Neural crest cell (in vitro differentiated cells): ENCODE data around the gene C14orf93. TPM values are rescaled to one million over a fixed set of nuclear protein-coding genes. Genes with fewer than 3 reads are reported as not detected.

Experiments
- DNase-seq: peaks from one replicate; pipeline ENCODE4 v3.0.0; 2021; ENCODE audit warnings: low read depth, mixed read lengths, low spot score
- H3K27ac Mint-ChIP-seq: one replicate; pipeline ENCODE4 v1.8.0; 2021; ENCODE audit warnings: mild to moderate bottlenecking, mixed read lengths; ENCODE audit not compliant: unreplicated experiment
- H3K27me3 Mint-ChIP-seq: 2 replicates; pipeline ENCODE4 v1.8.0; 2021; ENCODE audit warnings: low read depth, mild to moderate bottlenecking, mixed read lengths
- H3K36me3 Mint-ChIP-seq: 2 replicates; pipeline ENCODE4 v1.8.0; 2021; ENCODE audit warnings: low read depth, mild to moderate bottlenecking, mixed read lengths
- H3K4me1 Mint-ChIP-seq: 2 replicates; pipeline ENCODE4 v1.8.0; 2021; ENCODE audit warnings: mixed read lengths
- H3K4me3 Mint-ChIP-seq: one replicate; pipeline ENCODE4 v1.8.0; 2021; ENCODE audit warnings: mild to moderate bottlenecking, mixed read lengths
- H3K9me3 Mint-ChIP-seq: 2 replicates; pipeline ENCODE4 v1.8.0; 2021; ENCODE audit warnings: mixed read lengths
- long read RNA-seq: library from polyadenylated mRNA; unstranded; transcript quantifications from one replicate; pipeline ENCODE4 v2.0.0, GENCODE V29; 2020
- total RNA-seq: library from RNA; stranded (reverse); gene quantifications from 2 replicates; pipeline ENCODE4 v1.2.1, GENCODE V29; 2021
- TF ChIP-seq, protein P1 (sequence below): fragments of 200-600 bp; sonication (generic); conservative IDR thresholded peaks from 2 replicates; pipeline ENCODE4 v1.5.0; 2021; ENCODE audit warnings: antibody characterized with exemption, mild to moderate bottlenecking

C14orf93 gene
- total RNA-seq, result 11.5 and 13.6 TPM in 2 replicates
- long read RNA-seq, transcript C14orf93-201 (7 exons, 3,354 nt), result major isoform, 7 of 25 reads
- long read RNA-seq, partial matches to known transcripts, result 3 of 25 reads
- long read RNA-seq, other reads (novel, unspliced or antisense), result 14 of 25 reads

DNA sequence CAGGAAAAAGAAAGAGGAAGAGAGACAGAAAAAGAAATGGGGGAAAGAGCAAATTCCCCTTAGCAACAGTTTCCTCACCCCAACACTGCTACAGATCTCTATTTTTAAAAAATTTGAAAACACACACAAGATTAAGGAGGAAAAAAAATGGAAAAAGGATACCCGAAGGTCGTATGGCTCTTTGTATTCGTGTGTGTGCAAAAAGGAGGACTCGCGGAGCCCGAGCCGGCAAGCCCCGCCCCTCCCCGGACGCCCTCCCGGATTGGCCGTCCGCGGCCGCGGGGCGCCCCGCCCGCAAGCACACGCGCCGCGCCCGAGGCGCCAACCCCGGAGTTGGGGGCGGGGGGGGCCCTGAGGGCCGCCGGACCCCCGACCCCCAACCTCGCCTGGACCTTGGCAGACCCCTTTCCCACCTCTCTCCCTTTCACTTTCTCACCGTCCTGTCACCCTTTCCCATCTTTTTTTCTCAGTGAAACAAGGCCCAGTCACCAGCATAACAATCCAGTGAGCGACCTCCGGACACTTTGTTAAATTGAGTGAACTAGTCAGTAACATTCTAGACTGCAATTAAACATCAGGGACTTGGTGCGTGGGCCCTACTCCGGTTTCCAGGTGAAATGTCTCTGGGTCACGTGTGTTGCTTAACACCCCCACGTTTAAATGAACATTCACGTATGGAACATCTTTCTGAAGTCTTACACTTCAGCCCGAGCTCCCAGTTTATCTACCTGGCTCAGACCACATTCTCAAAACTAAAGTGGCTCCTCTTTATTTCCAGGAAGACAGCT, at the start of gene C14orf93:
C14orf93 (minus strand) TSS at position 205 of the 788 bp plus-strand sequence. CDS start 11,120 bp downstream, outside the sequence.
- H3K36me3 Mint-ChIP-seq, result no peaks in the 10 kb centered on the region

DNA sequence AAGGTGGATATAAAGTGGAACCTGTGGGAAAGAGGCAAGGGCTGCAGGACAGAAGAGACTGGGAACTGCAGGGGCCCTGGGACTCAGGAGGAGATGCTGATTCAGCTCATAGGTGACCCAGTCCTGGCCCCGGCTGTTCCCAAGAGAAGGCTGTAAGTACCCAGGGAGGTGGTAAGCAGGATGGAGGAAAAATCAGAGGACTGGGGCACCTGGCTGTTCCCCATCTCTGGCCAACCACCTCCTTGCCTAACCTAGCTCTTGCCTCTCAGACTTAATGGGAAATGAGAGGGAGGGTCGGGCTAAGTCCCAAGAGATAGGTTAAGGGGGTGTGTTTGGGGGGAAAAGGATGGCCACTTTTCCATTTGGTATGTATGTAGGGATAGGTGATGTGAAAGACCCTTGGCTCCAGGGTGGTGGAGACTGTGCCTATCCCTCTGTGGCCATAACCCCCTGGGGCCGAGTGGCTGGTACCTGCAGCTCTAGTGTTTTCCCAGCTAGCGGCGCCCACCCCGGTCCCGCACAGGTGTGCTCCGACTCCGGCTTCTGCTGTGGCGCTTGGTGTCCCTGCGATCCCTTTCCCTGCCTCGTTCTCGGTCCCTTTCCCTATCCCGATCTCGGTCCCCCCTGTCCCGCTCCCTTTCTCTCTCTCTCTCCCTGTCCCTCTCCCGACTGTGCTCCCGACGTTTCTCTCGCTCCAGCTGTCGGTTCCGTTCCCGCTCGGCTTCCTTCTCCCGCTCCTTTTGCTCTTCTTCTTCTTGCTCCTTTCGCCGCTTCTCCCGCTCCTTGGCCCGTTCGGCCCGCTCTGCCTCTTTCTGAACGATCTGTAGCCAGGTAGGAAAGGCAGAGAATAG, 48.9 kb upstream of the C14orf93 start:
- Mint-ChIP-seq H3K36me3 (peaks cover 15% of the 10 kb centered on the region), H3K9me3 (no peaks in the 10 kb centered on the region), H3K27me3 (peaks cover 5% of the 10 kb centered on the region), H3K4me3 (peak overlapping the region; percentile 96), H3K27ac (no peak overlapping the region), H3K4me1 (peaks cover 20% of the 10 kb centered on the region)
- TF ChIP-seq, protein P1, sequence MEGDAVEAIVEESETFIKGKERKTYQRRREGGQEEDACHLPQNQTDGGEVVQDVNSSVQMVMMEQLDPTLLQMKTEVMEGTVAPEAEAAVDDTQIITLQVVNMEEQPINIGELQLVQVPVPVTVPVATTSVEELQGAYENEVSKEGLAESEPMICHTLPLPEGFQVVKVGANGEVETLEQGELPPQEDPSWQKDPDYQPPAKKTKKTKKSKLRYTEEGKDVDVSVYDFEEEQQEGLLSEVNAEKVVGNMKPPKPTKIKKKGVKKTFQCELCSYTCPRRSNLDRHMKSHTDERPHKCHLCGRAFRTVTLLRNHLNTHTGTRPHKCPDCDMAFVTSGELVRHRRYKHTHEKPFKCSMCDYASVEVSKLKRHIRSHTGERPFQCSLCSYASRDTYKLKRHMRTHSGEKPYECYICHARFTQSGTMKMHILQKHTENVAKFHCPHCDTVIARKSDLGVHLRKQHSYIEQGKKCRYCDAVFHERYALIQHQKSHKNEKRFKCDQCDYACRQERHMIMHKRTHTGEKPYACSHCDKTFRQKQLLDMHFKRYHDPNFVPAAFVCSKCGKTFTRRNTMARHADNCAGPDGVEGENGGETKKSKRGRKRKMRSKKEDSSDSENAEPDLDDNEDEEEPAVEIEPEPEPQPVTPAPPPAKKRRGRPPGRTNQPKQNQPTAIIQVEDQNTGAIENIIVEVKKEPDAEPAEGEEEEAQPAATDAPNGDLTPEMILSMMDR, result no peak
- no peak for DNase-seq

More for the DNA sequence above, at the start of gene C14orf93:
- Mint-ChIP-seq H3K27me3 (no peaks in the 10 kb centered on the region), H3K4me3 (peak within 1 kb of the TSS; percentile 87), H3K4me1 (peaks cover 46% of the 10 kb centered on the region), H3K9me3 (peaks cover 2% of the 10 kb centered on the region), H3K27ac (peak within 1 kb of the TSS; percentile 95)
- TF ChIP-seq, protein P1, result no peak
- peak; percentile 67 for DNase-seq

- no peaks in the 10 kb centered on the region for H3K9me3 Mint-ChIP-seq
- DNase-seq, result peak; percentile 96
- TF ChIP-seq, protein P1, result peak; percentile 97
- H3K27me3 Mint-ChIP-seq, result peaks cover 5% of the 10 kb centered on the region
- peak overlapping the region; percentile 96 for H3K4me3 Mint-ChIP-seq
- peaks cover 20% of the 10 kb centered on the region for H3K4me1 Mint-ChIP-seq
- peak overlapping the region; percentile 87 for H3K27ac Mint-ChIP-seq
- peaks cover 8% of the 10 kb centered on the region for H3K36me3 Mint-ChIP-seq
Measured at GRCh38 chr14:23057757-23058653, 48.1 kb upstream of the C14orf93 start.

- peak within 1 kb of the TSS; percentile 96 for H3K4me3 Mint-ChIP-seq
- peaks cover 5% of the 10 kb centered on the region for H3K27me3 Mint-ChIP-seq
- H3K4me1 Mint-ChIP-seq, result peaks cover 20% of the 10 kb centered on the region
- H3K36me3 Mint-ChIP-seq, result peaks cover 4% of the 10 kb centered on the region
- peak within 1 kb of the TSS; percentile 87 for H3K27ac Mint-ChIP-seq
- peak; percentile 72 for DNase-seq
- H3K9me3 Mint-ChIP-seq, result no peaks in the 10 kb centered on the region
- TF ChIP-seq, protein P1, result no peak
Measured at GRCh38 chr14:23056956-23057756, 47.2 kb upstream of the C14orf93 start, which contains the start of gene CDH24. CDH24 (minus strand) TSS chr14:23057520; CDS start chr14:23055733, 1,787 bp downstream.
